Measurements from ENCODE around the gene CABP7.

The CABP7 gene

DNA sequence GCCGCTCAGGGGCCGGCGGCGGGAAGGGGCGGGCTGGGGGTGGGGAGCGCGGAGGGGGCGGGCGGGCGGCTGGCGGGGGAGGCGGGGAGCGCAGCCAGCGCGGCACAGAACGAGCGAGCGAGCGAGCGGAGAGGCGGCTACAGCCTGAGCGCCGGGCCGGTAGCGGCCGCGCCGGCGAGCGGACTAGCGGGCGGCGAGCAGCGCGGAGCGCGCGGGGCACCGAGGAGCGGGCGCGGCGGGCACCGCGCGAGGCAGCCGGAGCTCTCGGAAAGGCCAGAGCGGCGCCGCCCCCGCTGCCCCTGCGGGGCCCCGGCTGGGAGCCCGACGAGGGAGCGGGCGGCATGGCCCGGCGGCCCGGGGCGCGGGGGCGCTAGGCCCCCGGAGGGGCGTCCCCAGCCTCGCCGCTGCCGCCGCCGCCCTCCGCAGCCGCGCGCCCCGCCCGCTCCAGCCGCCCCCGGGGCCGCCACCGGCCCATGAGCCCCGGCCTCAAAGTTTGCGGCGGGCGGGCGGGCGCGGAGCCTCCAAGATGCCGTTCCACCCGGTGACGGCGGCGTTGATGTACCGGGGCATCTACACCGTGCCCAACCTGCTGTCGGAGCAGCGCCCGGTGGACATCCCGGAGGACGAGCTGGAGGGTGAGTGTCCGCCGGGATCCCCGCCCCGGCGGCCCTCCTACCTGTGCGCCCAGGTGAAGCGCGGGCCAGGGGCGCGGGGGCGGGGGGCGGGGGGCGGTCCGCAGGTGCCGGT is at the start of gene CABP7:
TSS of gene CABP7 (plus strand) at position 105 of the 747 bp plus-strand sequence. CDS start at position 527, 422 bp downstream.
- DNase-seq (ENCODE audit: insufficient read length, low spot score): no peak
- FAIRE-seq: no peak

DNA sequence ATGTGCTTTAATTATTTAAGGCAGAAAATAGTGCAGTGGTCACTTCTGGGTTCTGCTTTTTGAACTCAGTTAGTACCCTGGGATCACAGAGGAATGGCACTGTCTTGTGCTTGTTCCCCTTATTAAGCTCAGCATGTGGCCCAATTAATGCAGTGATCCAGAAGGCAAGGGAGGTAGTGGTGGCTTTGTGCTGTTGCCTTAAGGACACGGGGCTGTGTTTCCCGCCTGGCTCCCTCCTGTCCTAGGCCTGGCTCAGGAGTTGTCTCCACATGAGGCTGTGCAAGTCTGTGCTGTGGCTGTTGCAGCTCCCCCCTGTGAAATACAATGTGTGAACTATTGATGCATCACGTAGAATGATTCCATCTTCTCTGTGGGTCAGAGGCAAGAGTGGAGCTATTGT is 49.2 kb upstream of the CABP7 start:
- FAIRE-seq: no peak
- DNase-seq (ENCODE audit: insufficient read length, low spot score): no peak

DNA sequence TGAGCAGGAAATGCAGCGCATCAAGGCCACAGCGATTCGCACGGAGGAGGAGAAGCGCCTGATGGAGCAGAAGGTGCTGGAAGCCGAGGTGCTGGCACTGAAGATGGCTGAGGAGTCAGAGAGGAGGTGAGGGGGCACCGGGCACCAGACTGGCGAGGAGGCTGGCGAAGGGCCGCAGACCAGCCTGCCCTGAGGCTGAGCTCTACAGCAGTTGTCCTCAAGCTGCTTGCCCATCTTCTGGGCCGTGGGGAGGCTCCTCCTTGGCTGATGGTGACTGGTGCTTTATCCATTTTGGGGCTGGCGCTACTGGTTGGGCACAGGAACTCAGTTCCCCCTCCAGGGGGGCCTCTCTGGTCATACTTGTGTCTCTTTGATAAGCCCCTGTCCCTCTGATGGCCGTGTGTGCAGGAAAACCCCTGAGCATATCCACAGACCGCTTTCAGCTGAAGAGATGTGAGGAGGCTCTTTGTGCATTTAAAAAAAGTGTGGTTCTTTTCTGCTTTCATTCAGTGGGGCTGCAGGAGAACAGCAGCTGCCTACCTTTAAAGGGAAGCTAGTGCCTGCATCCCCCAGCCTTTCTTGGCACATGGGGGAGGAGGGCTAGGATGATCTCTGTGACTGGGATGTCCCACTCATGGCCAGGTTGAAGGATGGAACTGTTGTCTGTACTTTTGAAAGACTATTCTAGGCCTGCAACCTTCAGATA is 46.3 kb upstream of the CABP7 start:
- DNase-seq (ENCODE audit: insufficient read length, low spot score): no peak
- FAIRE-seq: no peak

DNA sequence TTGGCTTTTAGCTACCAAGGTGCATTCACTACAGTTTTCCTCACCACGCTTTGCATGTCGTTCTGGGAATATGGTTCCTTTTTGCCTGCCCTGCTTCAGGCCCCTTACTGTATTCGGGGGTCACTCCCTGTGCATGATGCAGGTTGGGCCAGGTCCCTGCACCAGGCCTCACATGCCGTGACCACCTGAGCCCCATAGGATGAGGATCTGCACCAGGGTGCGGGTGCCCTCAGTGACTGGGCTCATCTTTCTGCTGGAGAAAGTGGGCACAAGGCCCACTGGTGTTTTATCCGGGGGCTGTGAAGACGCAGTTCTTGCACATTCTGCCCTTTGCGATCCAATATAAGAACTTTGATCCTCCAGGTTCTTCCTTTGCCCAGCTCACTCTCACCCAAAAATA is 45.7 kb upstream of the CABP7 start:
- FAIRE-seq (no peak), DNase-seq (ENCODE audit: insufficient read length, low spot score) (no peak)

DNA sequence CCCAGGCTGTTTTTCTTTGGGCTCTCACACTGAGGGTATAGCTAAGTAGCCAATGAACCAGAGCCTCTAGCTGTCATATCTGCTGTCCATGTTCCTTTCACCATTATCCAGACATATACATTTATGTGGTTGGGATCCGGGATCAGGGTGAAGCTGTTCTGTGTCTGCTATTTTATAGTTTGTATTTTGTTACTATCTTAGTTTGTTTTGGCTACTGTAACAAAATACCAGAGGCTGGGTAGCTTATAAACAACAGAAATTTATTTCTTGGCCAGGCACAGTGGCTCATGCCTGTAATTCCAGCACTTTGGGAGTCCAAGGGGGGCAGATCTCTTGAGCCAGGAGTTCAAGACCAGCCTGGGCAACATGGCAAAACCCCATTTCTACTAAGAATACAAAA is 40.5 kb upstream of the CABP7 start:
- no peak for DNase-seq (ENCODE audit: insufficient read length, low spot score)

DNA sequence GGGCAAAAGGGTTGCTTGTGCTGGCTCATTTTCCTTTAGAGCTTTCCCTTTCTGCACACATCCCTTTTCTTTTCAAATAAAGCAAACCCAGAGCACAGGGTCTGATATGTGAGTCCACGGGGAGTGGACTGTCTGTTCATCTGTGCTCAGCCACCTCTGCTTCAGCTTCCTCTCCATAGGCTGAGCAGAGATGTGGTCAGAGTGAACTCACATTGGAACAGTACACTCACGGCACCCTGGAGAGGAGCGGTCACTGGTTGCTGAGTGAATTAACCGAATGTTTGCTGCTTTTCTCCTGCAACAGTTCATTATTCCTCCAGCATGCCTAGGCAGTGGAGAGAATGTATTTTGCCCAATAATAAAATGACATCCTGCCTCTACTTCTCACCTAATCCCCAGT is 36.3 kb upstream of the CABP7 start:
- no peak for DNase-seq (ENCODE audit: insufficient read length, low spot score)
- no peak for FAIRE-seq

More for the DNA sequence above, 40.5 kb upstream of the CABP7 start:
- FAIRE-seq: no peak

DNA sequence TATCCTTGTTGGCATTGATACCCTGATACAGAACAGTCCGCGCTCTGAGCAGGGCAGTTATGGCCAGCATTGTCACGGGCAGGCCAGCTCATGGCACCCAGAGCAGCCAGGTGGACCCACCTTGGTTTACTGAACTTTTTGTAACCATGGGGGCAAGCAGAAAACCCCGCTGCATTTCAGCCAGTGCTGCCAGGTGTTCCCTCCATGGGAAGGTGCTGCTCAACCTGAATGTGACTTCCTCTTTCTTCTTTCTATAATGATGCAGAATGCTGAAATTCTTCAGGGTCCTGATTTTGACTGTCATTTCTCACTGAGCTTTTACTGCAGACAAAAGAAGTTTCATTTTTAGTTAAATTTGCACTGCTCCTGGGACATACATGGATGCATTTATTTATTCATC is 35.6 kb upstream of the CABP7 start:
- FAIRE-seq: no peak
- no peak for DNase-seq (ENCODE audit: insufficient read length, low spot score)

DNA sequence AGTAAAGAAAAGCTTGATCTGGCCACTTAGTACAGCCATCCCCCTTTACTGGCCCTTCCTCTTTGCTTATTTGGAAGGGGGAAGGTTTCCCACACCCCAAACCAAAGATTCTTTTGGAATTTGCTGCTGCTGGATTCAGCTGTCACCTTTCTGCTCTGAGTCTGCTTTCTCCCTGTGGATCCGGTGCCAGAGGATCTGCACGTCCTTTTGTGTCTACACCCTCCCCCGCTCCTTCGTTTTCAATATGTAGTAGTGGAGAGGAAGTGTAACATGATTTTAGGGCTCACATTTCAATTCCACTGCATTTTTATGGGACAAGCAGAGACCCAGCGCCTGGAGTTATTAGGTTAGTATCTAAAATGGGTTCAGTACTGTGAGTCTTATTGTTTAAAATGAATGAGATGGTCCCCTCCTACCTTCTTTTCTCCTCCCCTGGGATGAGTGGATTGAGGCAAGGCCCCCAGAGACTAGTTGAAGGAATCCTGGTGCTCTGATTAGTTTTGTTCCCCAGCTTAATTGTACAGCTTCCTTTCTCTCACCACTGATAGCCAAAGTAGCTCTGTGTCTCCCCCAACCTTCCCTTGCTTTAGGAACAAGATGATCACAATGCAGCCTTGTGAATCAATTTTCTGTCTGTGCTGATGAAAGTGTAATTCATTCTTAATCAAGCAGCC is 30.5 kb upstream of the CABP7 start:
- DNase-seq (ENCODE audit: insufficient read length, low spot score): no peak
- no peak for FAIRE-seq

DNA sequence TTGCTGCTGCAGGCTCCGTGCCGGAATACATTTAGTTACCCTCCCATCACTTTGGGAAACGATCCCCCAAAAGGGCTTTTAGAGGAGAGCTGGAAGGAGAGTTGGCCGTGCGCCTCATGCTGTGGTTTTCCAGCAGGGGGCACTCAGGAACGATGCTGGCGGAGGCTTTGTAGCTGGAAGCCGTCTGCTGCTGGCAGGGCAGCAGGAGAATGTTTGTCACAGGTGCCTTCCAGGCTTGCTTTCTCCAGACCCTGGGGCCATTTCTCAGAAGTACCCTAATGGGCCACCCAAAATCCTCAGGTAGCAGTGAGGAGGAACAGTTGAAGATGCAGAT is 30.0 kb upstream of the CABP7 start:
- DNase-seq (ENCODE audit: insufficient read length, low spot score): no peak
- FAIRE-seq: no peak

DNA sequence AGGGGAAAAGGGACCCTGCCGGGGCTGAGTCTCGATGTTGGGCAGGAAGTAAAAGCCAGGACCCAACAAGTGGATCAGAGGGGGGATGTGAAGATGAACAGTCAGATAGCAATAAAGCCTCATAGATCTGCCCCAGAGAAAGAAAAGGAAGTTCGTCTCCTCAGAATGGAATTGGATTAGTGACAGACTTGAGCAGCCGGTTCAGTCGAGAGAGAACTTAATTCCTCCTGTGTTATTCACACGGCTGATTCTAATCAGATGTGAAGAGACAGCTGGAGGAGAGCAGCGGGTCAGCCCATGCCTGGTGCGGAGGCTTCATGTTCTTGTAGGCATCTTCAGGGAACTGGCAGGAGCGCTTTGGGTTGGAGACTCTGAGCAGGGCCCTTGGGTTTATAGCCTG is 29.3 kb upstream of the CABP7 start:
- FAIRE-seq: no peak
- no peak for DNase-seq (ENCODE audit: insufficient read length, low spot score)

DNA sequence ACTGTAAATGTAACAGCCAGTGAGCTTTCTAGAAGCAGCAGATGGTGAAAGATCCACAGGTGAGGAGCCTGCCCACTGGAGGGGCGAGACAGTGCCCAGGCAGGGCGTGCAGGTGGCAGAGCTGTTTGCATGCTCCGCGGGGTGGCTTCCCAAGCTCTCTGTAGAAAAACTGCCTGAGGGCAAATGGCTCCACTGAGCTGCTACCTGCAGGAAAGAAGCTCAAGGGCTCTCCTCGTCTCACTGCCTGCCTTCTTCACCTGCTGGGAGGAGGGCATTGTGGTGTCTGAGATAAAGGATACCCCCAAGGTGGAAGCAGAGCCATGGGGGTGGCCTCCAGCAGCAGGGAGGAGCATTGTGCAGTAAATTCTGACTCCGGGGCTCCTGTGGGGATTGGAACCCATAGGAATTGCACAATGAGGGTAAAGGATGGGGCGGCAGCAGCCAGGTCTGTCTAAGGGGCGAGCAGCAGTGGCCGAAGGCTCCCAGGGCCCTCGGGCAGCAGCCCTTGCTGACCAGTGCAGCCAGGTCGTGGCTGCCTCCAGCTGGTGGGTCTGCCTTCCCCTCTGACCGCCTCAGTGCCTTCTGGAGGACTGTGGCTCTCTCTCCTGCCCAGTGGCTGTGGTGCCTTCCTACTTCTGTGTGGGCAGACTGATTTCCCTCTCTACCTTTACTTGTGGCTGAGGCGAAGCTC is 28.0 kb upstream of the CABP7 start:
- no peak for FAIRE-seq
- no peak for DNase-seq (ENCODE audit: insufficient read length, low spot score)

DNA sequence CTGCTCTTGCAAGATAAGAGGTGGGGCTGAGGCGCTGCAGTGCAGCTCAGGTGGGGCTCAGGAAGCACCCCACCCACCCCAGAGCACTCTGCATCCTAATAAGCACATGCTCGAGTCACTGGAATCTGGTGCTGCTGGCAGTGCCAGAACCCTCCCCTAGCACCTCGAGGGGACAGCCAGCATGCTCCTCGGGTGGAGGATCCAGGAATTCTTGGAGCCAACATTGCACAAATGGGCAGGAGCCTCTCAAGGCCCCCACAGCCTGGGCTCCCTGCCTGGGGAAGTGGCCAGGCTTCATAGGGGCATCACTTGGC is 27.5 kb upstream of the CABP7 start:
- FAIRE-seq (no peak), DNase-seq (ENCODE audit: insufficient read length, low spot score) (no peak)

DNA sequence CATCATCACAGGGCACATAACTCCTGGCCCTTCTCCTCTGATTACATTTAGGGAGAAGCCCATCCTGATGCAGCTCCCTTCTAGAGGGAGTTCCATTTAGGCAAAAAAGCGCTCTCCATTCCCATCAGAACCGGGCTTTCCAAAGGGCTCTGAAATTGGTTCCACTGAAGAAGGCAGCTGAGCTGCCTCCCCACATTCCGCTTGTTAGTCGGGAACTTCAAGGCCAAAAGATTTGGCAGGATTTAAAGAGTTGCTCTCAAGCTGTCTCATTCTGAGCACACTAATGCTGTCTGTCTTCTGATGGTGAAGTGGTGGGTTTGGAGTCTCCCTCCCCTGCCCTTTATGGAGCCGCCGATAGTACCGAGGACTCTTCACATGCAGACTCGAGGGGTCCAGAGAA is 26.6 kb upstream of the CABP7 start:
- FAIRE-seq: no peak
- no peak for DNase-seq (ENCODE audit: insufficient read length, low spot score)

DNA sequence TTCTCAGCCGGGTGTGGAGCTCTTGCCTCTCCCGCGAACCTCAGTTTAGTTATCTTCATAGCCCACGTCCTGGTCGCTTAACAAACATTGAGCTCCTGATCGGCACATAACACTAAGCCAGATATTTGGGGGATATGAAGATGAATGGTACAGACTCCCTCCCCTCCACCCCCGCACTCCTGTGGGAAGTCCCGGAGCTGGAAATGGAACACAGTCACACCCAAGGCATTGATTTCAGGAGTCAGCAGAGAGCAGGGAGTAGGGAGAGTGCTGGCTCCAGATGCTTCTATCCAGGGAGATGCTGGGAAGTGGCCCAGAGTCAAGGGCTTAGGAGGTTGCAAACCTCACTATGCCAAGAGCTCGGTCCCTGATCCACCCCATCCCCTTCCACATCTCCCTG is 26.1 kb upstream of the CABP7 start:
- DNase-seq (ENCODE audit: insufficient read length, low spot score) (no peak), FAIRE-seq (no peak)

DNA sequence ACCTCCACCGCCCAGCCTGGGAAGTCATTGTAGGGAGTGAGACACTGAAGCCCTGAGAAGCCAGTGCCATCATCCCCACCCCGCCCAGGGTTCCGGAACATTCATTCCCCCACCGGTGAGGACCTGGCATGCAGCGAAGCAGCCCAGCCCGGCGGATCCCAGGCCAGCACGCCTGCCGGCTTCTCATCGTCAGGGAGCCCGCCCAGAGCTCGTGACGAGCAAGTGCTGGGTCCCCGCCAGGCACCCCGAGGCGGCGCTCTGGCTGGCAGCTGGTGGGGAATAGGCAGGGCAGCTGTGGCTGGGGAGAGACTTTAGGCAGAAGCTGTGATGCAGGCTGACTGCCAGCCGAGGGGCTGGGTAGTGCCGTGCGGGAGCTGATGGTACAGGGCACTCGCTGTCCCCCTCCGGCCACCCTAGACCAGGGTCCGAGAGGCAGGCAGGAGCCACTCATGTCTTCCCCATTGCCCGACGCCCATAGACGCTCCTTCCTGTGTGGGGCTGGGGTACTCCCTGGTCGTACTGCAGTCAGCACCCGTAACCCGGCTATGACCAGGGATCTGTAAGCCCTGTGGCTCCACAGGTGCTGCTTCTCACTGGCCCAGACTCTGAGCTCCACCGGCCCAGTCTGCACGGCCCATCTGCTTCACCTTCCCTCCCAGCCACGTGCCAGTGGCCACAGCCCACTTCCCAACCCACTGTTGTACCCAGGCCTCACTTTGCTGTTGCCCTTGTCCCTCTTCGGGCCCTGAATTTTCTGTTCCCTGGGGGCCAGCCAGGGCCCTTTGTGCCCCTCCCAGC is 24.5 kb upstream of the CABP7 start:
- no peak for FAIRE-seq
- DNase-seq (ENCODE audit: insufficient read length, low spot score): no peak

DNA sequence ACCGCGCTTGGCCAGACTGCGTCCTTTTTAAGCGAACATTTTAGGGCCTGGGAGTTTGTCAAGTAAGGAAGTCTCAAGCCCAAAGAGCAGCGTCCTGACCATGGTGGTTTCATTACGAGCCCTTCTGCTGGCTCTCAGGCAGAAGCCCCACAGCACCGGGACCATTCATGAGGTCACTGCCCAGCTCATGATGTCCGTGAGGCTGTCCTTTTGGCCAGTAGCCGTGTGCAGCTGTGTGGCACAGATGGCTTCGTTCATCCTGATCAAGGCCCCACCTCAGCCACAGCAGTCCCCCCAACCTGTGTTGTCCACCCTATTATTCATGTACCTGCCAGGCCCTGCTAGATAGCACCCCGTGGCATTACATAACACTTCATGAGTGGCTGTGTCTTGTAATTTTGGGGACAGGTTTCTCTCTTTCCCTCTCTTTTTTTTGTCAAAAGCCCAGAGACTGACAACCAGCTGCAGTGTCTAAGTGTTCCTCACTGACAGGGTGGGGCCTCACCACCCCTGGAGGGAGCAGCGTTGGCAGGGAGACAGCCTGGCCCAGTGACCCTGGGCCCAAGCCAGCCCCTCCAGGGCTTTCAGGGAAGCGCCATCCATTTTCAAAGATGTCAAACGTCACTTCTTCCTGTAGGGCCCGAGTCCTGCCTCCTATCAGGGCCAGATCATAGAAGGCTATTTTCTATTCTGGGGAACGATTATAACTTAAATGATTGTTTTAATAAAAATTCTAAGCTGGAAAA is 21.8 kb upstream of the CABP7 start:
- no peak for FAIRE-seq
- DNase-seq (ENCODE audit: insufficient read length, low spot score): no peak

DNA sequence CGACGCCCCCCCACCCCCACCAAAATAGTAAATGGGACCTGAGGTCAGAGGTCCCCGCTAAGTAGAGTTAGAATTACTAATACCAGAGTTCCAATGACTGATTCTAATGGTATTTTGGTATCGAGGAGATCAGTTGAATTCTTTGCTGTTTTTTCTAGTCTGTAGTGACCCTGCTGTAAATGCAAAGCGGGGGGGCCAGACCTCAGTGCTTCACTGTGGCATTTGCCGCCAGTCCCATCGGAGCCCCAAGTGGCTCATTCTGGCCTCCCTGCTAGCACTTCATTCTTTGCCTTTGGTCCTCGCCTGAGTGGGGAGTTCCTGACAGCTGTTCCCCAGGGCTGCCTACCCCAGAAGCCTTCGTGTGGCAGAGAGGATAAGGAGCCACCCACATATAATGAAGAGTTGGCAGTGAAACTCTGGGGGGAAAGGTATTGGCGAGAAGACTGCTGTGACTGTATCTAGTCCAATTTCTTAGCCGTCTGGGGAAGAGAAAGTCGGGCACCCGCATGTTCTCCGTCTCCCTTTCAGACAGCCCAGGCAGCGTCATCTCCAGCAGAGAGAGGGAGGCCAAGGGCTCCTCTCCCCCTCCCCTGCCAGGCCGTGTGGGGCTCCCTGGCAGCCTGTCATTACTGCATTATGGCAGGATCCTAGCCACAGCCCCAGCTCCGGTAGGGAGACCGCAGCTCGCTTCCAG is 19.4 kb upstream of the CABP7 start:
- DNase-seq (ENCODE audit: insufficient read length, low spot score) (no peak), FAIRE-seq (no peak)

DNA sequence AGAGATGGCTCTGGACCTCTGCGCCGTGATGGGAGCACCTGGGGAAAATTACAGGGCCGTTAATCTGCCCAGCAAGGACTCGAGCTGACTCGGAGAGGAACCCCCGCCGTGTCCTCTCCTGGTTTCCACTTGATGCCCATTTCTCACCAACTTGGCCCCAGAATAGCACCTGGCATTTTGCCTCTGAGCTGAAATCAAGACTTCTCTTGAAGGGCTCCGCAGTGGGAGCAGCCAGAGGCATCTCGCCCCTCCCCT is 19.0 kb upstream of the CABP7 start:
- FAIRE-seq: no peak
- DNase-seq (ENCODE audit: insufficient read length, low spot score): no peak

DNA sequence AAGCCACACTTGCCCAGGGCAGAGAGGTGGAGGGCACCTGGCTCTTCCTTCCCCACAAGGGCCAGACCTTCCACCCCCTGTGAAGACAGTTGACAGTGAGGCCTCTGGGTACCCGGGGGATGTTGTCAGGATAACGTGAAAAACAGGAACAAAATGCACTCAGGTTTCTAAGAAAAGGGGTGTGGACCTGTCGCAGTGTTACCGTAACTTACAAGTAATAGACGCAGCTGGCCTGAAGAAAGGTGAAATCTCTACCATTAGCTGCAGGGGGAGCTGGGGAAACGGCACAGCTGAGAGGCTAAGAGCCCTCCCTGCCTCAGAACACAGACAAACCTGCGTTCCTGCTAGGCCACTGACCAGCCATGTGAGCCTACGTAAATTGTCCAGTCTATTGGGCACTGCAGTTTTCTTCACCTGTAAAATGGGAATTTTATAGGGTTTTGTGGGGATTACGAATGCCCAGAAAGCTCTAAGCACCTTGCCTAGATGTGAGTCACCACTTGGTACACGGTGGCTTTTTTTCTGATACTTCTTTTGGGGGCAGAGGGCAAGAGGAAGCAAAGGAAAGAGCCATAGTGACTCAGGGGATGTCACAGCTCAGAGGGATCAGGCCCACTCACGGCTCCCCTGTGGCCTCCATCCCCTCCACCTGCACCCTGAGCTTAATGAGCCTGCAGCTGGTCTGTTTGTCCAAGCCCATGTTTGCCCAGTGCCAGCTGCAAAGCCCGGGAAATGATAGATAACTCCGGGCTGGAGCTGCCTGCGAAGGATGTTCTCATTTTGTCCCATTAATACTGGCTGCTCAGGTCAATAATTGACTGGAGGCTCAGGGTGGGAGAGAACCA is 18.4 kb upstream of the CABP7 start:
- DNase-seq (ENCODE audit: insufficient read length, low spot score) (no peak), FAIRE-seq (no peak)
